SU-DHL-6 (cell line): ENCODE measurements around the gene TP73.

Experiments used
- H2AFZ ChIP-seq: fragments of 200-600 bp; sonication (generic); 2 replicates; pipeline ENCODE4 v1.6.1; 2014; ENCODE audit warnings: low read depth, mild to moderate bottlenecking, moderate library complexity, mixed read lengths, antibody characterized with exemption, low read length; ENCODE audit not compliant: severe bottlenecking
- H3F3A ChIP-seq: fragments of 200-600 bp; shearing (Covaris generic); 2 replicates; pipeline ENCODE4 v1.6.0; 2016; ENCODE audit warnings: antibody characterized with exemption, mild to moderate bottlenecking; ENCODE audit not compliant: insufficient read depth
- H3K27ac ChIP-seq: fragments of 200-600 bp; sonication (generic); 2 replicates; pipeline ENCODE4 v1.5.1; 2016; ENCODE audit warnings: low read depth, mild to moderate bottlenecking, low read length, moderate library complexity, mixed read lengths
- H3K27me3 ChIP-seq: fragments of 200-600 bp; sonication (generic), shearing (Covaris generic); 2 replicates; pipeline ENCODE4 v1.6.0; 2014; ENCODE audit warnings: mild to moderate bottlenecking, low read length
- H3K36me3 ChIP-seq: fragments of 200-600 bp; sonication (generic); 2 replicates; pipeline ENCODE4 v1.6.1; 2014; ENCODE audit warnings: mild to moderate bottlenecking, low read length, mixed read lengths
- H3K4me2 ChIP-seq: fragments of 300-600, 200-600 bp; shearing (Covaris generic), sonication (generic); 2 replicates; pipeline ENCODE4 v1.6.0; 2014; ENCODE audit warnings: low read length, low read depth, mild to moderate bottlenecking; ENCODE audit not compliant: poor library complexity, severe bottlenecking
- H3K4me3 ChIP-seq: fragments of 200-600 bp; sonication (generic); 2 replicates; pipeline ENCODE4 v1.5.1; 2014; ENCODE audit warnings: antibody characterized with exemption, low read length, mild to moderate bottlenecking, mixed read lengths; ENCODE audit not compliant: insufficient read depth, poor library complexity, severe bottlenecking
- H3K79me2 ChIP-seq: fragments of 200-600 bp; sonication (generic); 2 replicates; pipeline ENCODE4 v1.6.1; 2014; ENCODE audit warnings: mild to moderate bottlenecking, low read length, moderate library complexity; ENCODE audit not compliant: insufficient read depth
- H3K9ac ChIP-seq: fragments of 200-600 bp; sonication (generic); 2 replicates; pipeline ENCODE4 v1.7.0; 2014; ENCODE audit warnings: mild to moderate bottlenecking, low read length
- H3K9me2 ChIP-seq: fragments of 200-600 bp; sonication (generic); replicated peaks from 2 replicates; pipeline ENCODE4 v1.6.1; 2014; ENCODE audit warnings: low read length; ENCODE audit not compliant: insufficient read depth
- H3K9me3 ChIP-seq: fragments of 200-600 bp; sonication (generic); 2 replicates; pipeline ENCODE4 v1.6.1; 2014; ENCODE audit warnings: low read length, mixed read lengths; ENCODE audit not compliant: insufficient read depth
- H4K20me1 ChIP-seq: fragments of 200-600 bp; sonication (generic); 2 replicates; pipeline ENCODE4 v1.6.1; 2014; ENCODE audit warnings: low read depth, mild to moderate bottlenecking, antibody characterized with exemption, low read length, moderate library complexity, mixed read lengths
- EZH2phosphoT487 ChIP-seq: fragments of 200-600 bp; sonication (generic), shearing (Covaris generic); conservative IDR thresholded peaks from 2 replicates; pipeline ENCODE4 v1.6.1; 2018; ENCODE audit warnings: mild to moderate bottlenecking, antibody characterized with exemption, low read length, moderate library complexity, mixed read lengths
- TF ChIP-seq, protein P1 (sequence below): fragments of 200-600 bp; sonication (generic); IDR thresholded peaks from one replicate; pipeline ENCODE4 v1.5.1; 2017; ENCODE audit warnings: antibody characterized with exemption, mild to moderate bottlenecking, low read length, moderate library complexity; ENCODE audit not compliant: insufficient read depth, poor library complexity, severe bottlenecking

Gene TP73

GRCh38 chr1:3762151-3762872, 110.0 kb downstream of the TP73 start:
- Histone ChIP-seq H2AFZ (no peak overlapping the region), H3K9me2 (no peaks in the 10 kb centered on the region), H3K79me2 (no peaks in the 10 kb centered on the region), H3K36me3 (no peaks in the 10 kb centered on the region), H3K4me3 (no peak overlapping the region), H3K9me3 (no peaks in the 10 kb centered on the region), H3K27ac (no peak overlapping the region), H3K27me3 (no peaks in the 10 kb centered on the region), H3F3A (no peaks in the 10 kb centered on the region), H3K9ac (no peak overlapping the region), H3K4me2 (no peak overlapping the region), H4K20me1 (no peaks in the 10 kb centered on the region)
- TF ChIP-seq, protein P1, sequence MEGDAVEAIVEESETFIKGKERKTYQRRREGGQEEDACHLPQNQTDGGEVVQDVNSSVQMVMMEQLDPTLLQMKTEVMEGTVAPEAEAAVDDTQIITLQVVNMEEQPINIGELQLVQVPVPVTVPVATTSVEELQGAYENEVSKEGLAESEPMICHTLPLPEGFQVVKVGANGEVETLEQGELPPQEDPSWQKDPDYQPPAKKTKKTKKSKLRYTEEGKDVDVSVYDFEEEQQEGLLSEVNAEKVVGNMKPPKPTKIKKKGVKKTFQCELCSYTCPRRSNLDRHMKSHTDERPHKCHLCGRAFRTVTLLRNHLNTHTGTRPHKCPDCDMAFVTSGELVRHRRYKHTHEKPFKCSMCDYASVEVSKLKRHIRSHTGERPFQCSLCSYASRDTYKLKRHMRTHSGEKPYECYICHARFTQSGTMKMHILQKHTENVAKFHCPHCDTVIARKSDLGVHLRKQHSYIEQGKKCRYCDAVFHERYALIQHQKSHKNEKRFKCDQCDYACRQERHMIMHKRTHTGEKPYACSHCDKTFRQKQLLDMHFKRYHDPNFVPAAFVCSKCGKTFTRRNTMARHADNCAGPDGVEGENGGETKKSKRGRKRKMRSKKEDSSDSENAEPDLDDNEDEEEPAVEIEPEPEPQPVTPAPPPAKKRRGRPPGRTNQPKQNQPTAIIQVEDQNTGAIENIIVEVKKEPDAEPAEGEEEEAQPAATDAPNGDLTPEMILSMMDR, result no peak
- TF ChIP-seq EZH2phosphoT487, result no peak

DNA sequence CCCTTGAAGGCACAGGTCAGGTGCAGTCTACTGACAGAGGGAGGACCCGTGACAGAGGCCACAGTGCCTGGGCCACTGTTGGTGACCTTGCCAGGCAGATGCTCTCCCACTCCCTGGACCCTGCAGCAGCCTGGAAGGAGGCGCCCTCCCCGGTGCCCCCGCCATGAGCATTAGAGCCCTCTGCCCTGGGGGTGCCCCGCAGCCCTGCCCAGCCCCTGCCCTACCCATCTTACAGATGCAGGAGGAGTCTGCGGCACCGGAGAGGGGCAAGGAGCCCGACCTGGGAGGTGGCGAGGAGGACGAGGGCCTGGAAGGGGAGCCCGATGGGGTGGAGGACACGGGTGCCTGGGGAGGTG, 110.5 kb downstream of the TP73 start:
- H3K9me2 ChIP-seq, result no peaks in the 10 kb centered on the region
- H3K27ac ChIP-seq, result no peak overlapping the region
- no peaks in the 10 kb centered on the region for H3K36me3 ChIP-seq
- no peaks in the 10 kb centered on the region for H3F3A ChIP-seq
- no peaks in the 10 kb centered on the region for H3K79me2 ChIP-seq
- H2AFZ ChIP-seq, result no peak overlapping the region
- H3K27me3 ChIP-seq, result no peaks in the 10 kb centered on the region
- no peak overlapping the region for H3K4me3 ChIP-seq
- no peak overlapping the region for H3K4me2 ChIP-seq
- TF ChIP-seq EZH2phosphoT487, result no peak
- TF ChIP-seq, protein P1, result no peak
- H4K20me1 ChIP-seq, result no peaks in the 10 kb centered on the region
- no peak overlapping the region for H3K9ac ChIP-seq
- H3K9me3 ChIP-seq, result no peaks in the 10 kb centered on the region

DNA sequence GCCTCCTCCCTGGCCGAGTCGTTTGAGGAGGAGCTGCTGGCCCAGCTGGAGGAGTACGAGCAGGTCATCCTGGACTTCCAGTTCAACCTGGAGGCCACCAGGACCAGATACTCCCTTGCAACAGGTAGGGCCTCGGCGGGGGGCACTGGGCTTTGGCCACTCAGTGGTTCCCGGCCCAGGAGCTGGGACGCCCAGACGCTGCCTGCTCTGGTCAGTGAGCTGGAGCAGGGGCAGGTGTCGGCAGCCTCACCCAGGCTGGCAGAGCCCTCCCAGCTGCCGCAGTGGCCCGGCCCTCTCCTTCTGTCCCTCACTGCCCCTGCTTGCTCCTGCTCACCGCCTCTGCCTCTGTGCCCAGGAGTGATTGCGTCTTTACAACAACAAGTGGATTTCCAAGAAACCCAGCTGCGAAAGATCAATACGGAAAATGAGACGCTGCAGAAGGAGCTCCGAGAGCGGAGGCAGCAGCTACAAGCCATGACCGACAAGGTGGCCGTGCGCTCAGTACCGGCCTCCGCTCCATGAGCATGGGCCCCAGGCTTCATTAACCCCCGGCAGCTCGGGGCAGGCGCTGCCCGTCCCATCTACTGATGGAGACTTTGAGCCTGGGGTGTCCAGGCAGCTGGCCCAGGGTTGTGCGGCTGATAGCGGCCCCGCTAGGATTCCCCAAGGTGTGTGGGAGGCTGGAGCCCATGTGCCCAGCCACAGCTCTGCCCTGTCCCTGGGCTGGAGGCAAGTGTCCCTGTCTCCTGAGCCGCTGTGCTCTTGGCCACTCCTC, 111.2 kb downstream of the TP73 start:
- Histone ChIP-seq H3F3A (no peaks in the 10 kb centered on the region), H3K27ac (no peak overlapping the region), H2AFZ (no peak overlapping the region), H3K79me2 (no peaks in the 10 kb centered on the region), H4K20me1 (no peaks in the 10 kb centered on the region), H3K9me3 (no peaks in the 10 kb centered on the region), H3K4me3 (no peak overlapping the region), H3K4me2 (no peak overlapping the region), H3K9ac (no peak overlapping the region), H3K9me2 (no peaks in the 10 kb centered on the region), H3K27me3 (no peaks in the 10 kb centered on the region), H3K36me3 (no peaks in the 10 kb centered on the region)
- TF ChIP-seq EZH2phosphoT487, result no peak
- TF ChIP-seq, protein P1, result no peak
